Caco-2 (cell line): ENCODE data around the gene C16orf74. TPM values are rescaled to one million over a fixed set of nuclear protein-coding genes. Genes with fewer than 3 reads are reported as not detected.

Experiments used
- BruUV-seq: library from RNA; stranded (reverse); fragments of 400-500 nt; replicated peaks from 2 replicates; lab custom pipeline; 2021; lab: Mats Ljungman, UMichigan
- CTCF ChIA-PET: fragments of 300-600 bp; sonication (Branson Sonifier 250); formaldehyde crosslinking; loops from one replicate; lab custom pipeline; 2022; ENCODE audit warnings: antibody characterized with exemption; lab: Charles Lee
- POLR2A ChIA-PET: fragments of 300-600 bp; sonication (Branson Sonifier 250); formaldehyde crosslinking; loops from one replicate; lab custom pipeline; 2022; ENCODE audit warnings: antibody characterized with exemption; lab: Charles Lee
- DNase-seq, 2 experiments: peaks; one replicate each; pipeline versions ENCODE4 v3.0.0 to v3.0.0-alpha.2; 2020 to 2022
- H3K27me3 ChIP-seq: replicated peaks from 2 replicates; pipeline ENCODE4 v1.6.0; 2011; ENCODE audit warnings: low read length; ENCODE audit not compliant: control insufficient read depth, insufficient read depth
- H3K36me3 ChIP-seq: 2 replicates; pipeline ENCODE4 v1.5.1; 2011; ENCODE audit warnings: low read length; ENCODE audit not compliant: control insufficient read depth, insufficient read depth
- H3K4me1 ChIP-seq: fragments of 250-450 bp; sonication (Bioruptor Pico); 2 replicates; pipeline ENCODE4 v1.5.1; 2020; ENCODE audit warnings: mild to moderate bottlenecking
- H3K4me3 ChIP-seq: 2 replicates; pipeline ENCODE4 v1.5.1; 2011; ENCODE audit warnings: low read depth, mild to moderate bottlenecking, control low read depth, low read length
- H3K9me3 ChIP-seq: fragments of 250-450 bp; sonication (Bioruptor Pico); 2 replicates; pipeline ENCODE4 v1.5.1; 2020; ENCODE audit warnings: mild to moderate bottlenecking, moderate library complexity
- H3K27ac Mint-ChIP-seq: one replicate; pipeline ENCODE4 v1.8.0; 2022; ENCODE audit warnings: mixed read lengths; ENCODE audit not compliant: unreplicated experiment
- H3K27me3 Mint-ChIP-seq: one replicate; pipeline ENCODE4 v1.8.0; 2022; ENCODE audit warnings: mixed read lengths; ENCODE audit not compliant: insufficient read depth, unreplicated experiment
- H3K36me3 Mint-ChIP-seq: one replicate; pipeline ENCODE4 v1.8.0; 2022; ENCODE audit warnings: mild to moderate bottlenecking, mixed read lengths; ENCODE audit not compliant: insufficient read depth, unreplicated experiment
- H3K4me1 Mint-ChIP-seq: one replicate; pipeline ENCODE4 v1.8.0; 2022; ENCODE audit warnings: low read depth, mixed read lengths; ENCODE audit not compliant: unreplicated experiment
- H3K4me3 Mint-ChIP-seq: one replicate; pipeline ENCODE4 v1.8.0; 2022; ENCODE audit warnings: mild to moderate bottlenecking, moderate library complexity, mixed read lengths; ENCODE audit not compliant: unreplicated experiment
- H3K9me3 Mint-ChIP-seq: one replicate; pipeline ENCODE4 v1.8.0; 2022; ENCODE audit warnings: mixed read lengths; ENCODE audit not compliant: unreplicated experiment
- intact Hi-C: fragments of 100-400 bp; cut with micrococcal nuclease; formaldehyde crosslinking; loops from one replicate; pipeline ENCODE4 v1.10.0; 2022; ENCODE audit not compliant: unreplicated experiment
- total RNA-seq: library from RNA; stranded (reverse); gene quantifications from 2 replicates; pipeline ENCODE4 v1.2.3, GENCODE V29; 2022
- TF ChIP-seq, protein P1 (sequence below), 2 experiments: fragments of 200-600 bp in 1 of 2; IDR thresholded peaks; 1 replicate in 1 of 2; 2 replicates in 1 of 2; pipeline versions ENCODE4 v1.5.1 to v1.8.0; 2011 to 2022; ENCODE audit warnings: antibody characterized with exemption in 1 of 2, control low read depth in 1 of 2, inconsistent platforms in 1 of 2, low read depth in 1 of 2, low read length in 1 of 2, mild to moderate bottlenecking in 1 of 2, moderate library complexity in 1 of 2; ENCODE audit not compliant: insufficient read depth in 1 of 2, severe bottlenecking in 1 of 2, unreplicated experiment in 1 of 2

The C16orf74 gene
- total RNA-seq, 1 experiment from 2014 or later, result 4.0 TPM

DNA sequence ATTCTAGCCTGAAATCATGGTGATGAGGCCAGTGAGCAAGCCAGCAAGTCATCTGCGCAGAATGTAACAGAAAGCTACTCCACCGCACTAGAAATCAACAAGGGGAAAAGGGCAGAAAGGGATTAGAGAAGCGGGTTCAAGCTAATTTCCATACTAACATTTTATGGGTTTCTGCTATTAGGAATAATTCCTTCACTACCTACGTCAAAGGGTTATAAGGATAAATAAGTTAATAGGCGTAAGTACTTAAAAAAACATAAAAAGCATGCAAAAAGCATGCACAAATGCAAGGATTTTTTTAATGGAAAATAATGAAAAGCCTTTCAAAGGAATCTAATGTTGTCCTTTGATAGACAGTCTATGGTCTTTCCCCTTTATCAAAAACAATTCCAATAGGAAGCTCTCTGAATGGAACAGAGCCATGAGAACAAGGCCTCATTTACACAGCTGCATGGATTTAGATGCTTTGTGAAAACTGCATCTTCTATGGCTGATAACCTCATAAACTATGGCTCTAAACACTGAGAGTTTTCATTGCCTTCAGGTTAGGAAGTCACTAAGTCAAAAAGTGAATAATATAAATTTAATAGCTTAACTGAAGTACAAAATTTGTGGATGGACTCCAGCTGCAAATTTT is 42.9 kb upstream of the C16orf74 start:
- H3K9me3 ChIP-seq, result no peaks in the 10 kb centered on the region
- Mint-ChIP-seq H3K27ac (no peak overlapping the region), H3K4me1 (peaks cover 10% of the 10 kb centered on the region), H3K9me3 (no peaks in the 10 kb centered on the region), H3K27me3 (no peaks in the 10 kb centered on the region), H3K36me3 (peaks cover 97% of the 10 kb centered on the region), H3K4me3 (no peak overlapping the region)
- TF ChIP-seq, protein P1, sequence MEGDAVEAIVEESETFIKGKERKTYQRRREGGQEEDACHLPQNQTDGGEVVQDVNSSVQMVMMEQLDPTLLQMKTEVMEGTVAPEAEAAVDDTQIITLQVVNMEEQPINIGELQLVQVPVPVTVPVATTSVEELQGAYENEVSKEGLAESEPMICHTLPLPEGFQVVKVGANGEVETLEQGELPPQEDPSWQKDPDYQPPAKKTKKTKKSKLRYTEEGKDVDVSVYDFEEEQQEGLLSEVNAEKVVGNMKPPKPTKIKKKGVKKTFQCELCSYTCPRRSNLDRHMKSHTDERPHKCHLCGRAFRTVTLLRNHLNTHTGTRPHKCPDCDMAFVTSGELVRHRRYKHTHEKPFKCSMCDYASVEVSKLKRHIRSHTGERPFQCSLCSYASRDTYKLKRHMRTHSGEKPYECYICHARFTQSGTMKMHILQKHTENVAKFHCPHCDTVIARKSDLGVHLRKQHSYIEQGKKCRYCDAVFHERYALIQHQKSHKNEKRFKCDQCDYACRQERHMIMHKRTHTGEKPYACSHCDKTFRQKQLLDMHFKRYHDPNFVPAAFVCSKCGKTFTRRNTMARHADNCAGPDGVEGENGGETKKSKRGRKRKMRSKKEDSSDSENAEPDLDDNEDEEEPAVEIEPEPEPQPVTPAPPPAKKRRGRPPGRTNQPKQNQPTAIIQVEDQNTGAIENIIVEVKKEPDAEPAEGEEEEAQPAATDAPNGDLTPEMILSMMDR (IDR thresholded peaks at IDR 0.05; ENCODE audit: insufficient read depth in 1 of 2, low read depth in 1 of 2, low read length in 1 of 2, severe bottlenecking in 1 of 2, unreplicated experiment in 1 of 2), result no peak
- H3K27me3 ChIP-seq, result no peaks in the 10 kb centered on the region
- H3K4me3 ChIP-seq, result no peak overlapping the region
- no TSS peak for BruUV-seq
- peaks cover 10% of the 10 kb centered on the region; the same call in 1 of the 2 replicates for H3K36me3 ChIP-seq
- CTCF ChIA-PET, result no interaction called here
- H3K4me1 ChIP-seq, result peaks cover 6% of the 10 kb centered on the region; the same call in 1 of the 2 replicates
- intact Hi-C loops, result no loop called here
- no peak for DNase-seq
- POLR2A ChIA-PET, result no interaction called here

DNA sequence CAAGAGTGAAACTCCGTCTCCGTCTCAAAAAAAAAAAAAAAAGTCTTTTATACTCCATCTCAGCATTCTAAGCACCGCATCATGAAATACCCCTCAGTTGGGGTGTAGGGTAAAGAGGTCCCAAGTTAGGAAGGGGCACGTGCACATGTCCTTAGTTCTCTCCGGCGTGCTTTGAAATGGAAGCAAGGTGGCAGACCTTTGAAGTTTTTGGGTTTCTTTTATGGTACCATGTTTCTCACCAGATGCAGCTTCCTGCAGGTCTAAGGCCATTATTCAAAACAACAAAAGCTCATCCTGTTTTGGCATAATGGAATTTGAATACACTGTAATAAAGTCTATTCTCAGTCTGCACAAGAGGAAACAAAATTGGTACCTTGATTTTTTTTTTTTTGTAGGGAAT is 38.9 kb upstream of the C16orf74 start:
- H3K4me3 Mint-ChIP-seq, result no peak overlapping the region
- no peaks in the 10 kb centered on the region for H3K27me3 ChIP-seq
- no peaks in the 10 kb centered on the region for H3K9me3 Mint-ChIP-seq
- no peaks in the 10 kb centered on the region for H3K4me1 ChIP-seq
- POLR2A ChIA-PET, result no interaction called here
- peaks cover 90% of the 10 kb centered on the region for H3K36me3 Mint-ChIP-seq
- peaks cover 12% of the 10 kb centered on the region for H3K36me3 ChIP-seq
- H3K4me1 Mint-ChIP-seq, result no peaks in the 10 kb centered on the region
- BruUV-seq, result no TSS peak
- H3K27ac Mint-ChIP-seq, result no peak overlapping the region
- H3K9me3 ChIP-seq, result no peaks in the 10 kb centered on the region
- no peaks in the 10 kb centered on the region for H3K27me3 Mint-ChIP-seq
- TF ChIP-seq, protein P1 (IDR thresholded peaks at IDR 0.05; ENCODE audit: insufficient read depth in 1 of 2, low read depth in 1 of 2, low read length in 1 of 2, severe bottlenecking in 1 of 2, unreplicated experiment in 1 of 2), result no peak
- no peak for DNase-seq
- CTCF ChIA-PET, result no interaction called here
- H3K4me3 ChIP-seq, result no peak overlapping the region
- intact Hi-C loops, result no loop called here

DNA sequence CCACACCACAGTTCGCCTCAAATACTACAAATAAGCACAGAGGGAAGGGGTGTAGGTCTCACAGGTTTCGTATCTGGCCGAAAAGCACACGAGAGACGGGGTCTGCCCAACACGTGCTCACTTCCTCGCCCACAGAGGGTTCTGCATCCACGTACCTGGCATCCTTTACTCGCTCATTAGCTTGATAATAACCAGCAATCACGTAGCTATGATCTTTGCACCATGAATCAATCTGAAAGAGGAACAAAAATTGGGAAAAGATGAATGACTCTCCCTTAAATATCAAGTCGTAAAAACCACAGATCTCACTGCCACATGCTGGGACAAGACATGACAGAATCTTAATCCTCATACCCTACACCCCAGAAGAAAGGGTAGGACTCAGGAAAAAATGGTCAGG is 37.9 kb upstream of the C16orf74 start:
- BruUV-seq, result no TSS peak
- Histone ChIP-seq H3K4me1 (no peaks in the 10 kb centered on the region), H3K27me3 (no peaks in the 10 kb centered on the region), H3K4me3 (no peak overlapping the region), H3K9me3 (no peaks in the 10 kb centered on the region), H3K36me3 (peaks cover 12% of the 10 kb centered on the region)
- Mint-ChIP-seq H3K4me3 (no peak overlapping the region), H3K9me3 (no peaks in the 10 kb centered on the region), H3K36me3 (peaks cover 85% of the 10 kb centered on the region), H3K27ac (no peak overlapping the region), H3K27me3 (no peaks in the 10 kb centered on the region), H3K4me1 (no peaks in the 10 kb centered on the region)
- ChIA-PET CTCF (no interaction called here), POLR2A (no interaction called here)
- no peak for DNase-seq
- intact Hi-C loops, result no loop called here
- TF ChIP-seq, protein P1 (IDR thresholded peaks at IDR 0.05; ENCODE audit: insufficient read depth in 1 of 2, low read depth in 1 of 2, low read length in 1 of 2, severe bottlenecking in 1 of 2, unreplicated experiment in 1 of 2), result no peak
